Limb (tissue), 2 donors: ENCODE data around the gene CWC22.
"Not testable (repeated sequence)": the region's sequence is repeated elsewhere in the genome, so short reads cannot be mapped to it uniquely, and the experiment has no call there.

Experiments used
- DNase-seq, 2 donors: peaks; one replicate each; pipeline ENCODE4 v3.0.0-alpha.2; 2016; ENCODE audit errors: extremely low spot score in 2 of 2

The CWC22 gene

GRCh38 chr2:180003559-180003958, 3.5 kb downstream of the CWC22 start:
- no peak for DNase-seq

DNA sequence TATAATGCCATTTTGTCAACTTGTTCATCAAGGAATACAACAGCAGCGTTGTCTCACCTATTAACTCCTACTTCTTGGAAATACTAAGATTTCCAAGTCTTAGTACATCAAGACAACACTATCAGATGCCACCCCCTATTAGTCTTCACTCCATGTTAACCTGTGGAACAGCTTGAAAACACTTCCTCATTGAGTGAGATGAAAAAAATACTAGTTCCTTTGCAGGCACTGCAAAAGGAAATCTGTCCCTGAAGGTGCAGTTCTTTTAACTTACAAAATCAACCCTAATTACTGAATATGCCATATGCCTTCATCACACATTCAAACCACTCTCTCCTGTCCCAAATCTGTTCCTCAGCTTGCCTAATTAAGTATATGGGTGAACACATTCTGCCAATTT, 4.0 kb downstream of the CWC22 start:
- no peak for DNase-seq

GRCh38 chr2:180002198-180002770, 4.8 kb downstream of the CWC22 start:
- no peak for DNase-seq

- no peak for DNase-seq
Measured at GRCh38 chr2:180001726-180002125, 5.4 kb downstream of the CWC22 start.

GRCh38 chr2:180000434-180000833, 6.7 kb downstream of the CWC22 start:
- no peak for DNase-seq

DNA sequence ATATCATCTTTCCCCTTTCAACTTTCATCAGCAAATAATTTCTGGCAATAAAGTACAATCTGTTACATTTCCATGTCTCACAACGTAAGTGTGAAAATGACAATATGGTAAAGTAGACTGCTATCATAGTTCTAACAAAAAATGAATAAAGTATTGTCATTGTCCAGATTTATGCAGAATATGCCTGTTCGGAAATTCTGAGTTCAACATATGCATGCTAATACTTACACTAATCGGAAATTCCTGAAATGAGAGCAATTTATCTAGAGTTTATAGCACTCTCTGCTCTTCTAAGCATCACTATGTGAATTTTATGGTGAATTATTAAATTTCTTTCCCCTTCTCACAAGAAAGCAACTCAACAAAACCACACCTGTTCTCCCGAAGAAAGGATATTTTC, 8.1 kb downstream of the CWC22 start:
- DNase-seq: no peak

- DNase-seq: no peak
Measured at GRCh38 chr2:179995741-179996515, 11.2 kb downstream of the CWC22 start.

GRCh38 chr2:179991344-179991743, 15.8 kb downstream of the CWC22 start:
- no peak for DNase-seq

- no peak for DNase-seq
Measured at GRCh38 chr2:179990676-179991317, 16.3 kb downstream of the CWC22 start.

GRCh38 chr2:179987916-179988315, 19.2 kb downstream of the CWC22 start:
- DNase-seq: no peak

DNA sequence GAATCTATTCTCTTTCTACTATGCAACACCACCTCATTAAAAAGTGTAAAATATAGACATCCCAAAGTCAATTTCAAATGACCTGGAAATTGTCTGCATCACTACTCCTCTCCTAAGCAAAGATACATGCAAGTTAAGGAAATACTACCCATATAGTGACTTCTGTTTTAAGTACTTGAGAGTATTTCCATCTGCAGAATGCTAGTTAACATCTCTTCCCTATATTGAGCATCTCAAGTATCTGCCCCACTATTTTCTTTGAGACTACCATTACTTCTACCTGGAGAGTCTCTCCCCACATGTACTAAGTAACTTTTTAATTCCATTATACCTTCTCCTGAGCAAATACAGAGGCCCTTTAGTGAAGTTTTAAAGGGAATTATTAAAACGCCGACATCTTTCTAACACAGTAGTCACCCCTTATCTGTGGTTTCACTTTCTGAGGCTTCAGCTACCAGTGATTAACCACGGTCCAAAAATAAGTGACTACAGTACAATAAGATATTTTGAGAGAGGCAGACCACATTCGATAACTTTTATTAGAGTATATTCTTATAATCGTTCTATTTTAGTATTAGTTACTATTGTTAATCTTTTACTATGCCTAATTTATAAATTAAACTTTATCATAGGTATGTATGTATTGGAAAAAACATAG, 21.8 kb downstream of the CWC22 start:
- DNase-seq: no peak

DNA sequence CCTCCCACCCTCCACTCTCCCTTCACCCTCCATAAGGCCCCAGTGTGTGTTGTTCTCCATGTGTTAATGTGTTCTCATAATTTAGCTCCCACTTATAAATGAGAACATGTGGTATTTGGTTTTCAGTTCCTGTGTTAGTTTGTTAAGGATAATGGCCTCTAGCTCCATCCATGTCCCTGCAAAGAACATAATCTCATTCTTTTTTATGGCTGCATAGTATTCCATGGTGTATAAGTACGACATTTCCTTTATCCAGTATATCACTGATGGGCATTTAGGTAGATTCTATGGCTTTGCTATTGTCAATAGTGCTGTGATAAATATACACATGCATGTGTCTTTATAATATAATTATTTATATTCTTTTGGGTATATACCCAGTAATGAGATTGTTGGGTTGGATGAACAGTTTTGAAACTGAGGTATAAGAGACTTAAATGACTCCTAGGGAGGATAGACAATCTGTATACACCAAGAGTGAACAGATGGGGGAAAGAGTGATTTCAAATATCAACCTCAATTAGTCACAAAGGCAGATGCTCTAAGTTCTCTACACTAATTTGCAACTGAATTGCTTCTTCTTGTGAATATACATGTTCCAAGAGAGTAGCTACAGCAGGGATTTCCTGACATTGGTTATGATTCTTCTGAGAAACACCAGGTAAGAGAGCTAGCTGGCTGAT, 23.7 kb downstream of the CWC22 start:
- DNase-seq: no peak

DNA sequence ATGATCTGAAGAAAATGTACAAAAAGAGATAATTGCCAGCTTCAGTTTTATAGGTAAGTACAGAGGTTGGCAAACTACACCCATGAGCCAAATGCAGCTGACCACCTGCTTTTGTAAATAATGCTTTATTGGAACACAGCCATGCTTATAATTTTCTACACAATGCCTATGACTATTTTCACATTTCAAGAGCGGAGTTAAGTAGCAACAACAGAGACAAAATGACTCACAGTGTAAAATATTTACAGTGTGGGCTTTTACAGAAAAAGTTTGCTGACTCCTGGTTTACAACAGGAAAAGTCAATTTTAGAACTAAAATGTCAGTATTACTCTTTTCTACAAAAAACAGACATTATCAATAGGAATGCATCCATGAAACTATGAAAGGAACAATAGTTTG, 26.0 kb downstream of the CWC22 start:
- DNase-seq: no peak

DNA sequence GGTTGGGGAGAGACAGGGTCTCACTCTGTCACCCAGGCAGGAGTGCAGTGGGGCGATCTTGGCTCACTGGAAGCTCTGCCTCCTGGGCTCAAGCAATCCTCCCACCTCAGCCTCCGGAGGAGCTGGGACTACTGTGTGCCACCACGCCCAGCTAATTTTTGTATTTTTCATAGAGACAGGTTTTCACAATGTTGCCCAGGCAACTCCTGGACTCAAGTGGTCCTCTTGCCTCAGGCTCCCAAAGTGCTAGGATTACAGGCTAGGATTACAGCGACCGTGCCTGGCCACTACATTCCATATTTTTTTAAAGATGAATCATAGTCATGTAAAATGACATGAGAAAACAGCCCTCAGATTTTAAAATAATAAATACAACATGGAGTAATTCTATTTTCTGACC, 32.3 kb downstream of the CWC22 start:
- no peak for DNase-seq

DNA sequence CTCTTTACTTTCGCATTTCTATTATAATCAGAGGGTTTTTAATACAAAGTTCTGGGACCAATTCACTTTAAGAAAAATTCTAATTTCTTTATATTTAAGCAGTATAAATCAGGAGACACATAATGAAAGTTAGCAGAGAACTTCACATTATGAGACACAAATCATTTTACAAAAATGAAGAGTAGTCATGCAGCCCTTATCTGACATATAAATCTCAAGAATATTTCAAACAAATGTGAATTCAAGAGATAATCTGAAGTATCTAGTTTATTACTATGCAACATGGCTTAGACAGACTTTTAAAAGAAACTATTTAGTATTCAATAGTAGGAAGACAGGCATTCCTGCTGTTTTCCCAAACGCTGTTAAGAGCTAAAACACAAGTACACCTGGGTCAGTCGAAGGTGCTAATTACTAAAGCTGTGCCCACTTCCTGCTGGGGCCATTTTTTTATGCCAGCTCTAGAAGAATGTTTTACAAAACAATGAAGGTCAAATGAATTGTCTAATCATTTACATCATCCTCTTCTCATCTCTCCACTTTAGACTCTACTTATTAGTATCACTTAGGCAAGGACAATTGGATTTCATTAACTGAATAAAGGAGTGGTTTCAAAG, 40.2 kb downstream of the CWC22 start:
- DNase-seq: no peak

DNA sequence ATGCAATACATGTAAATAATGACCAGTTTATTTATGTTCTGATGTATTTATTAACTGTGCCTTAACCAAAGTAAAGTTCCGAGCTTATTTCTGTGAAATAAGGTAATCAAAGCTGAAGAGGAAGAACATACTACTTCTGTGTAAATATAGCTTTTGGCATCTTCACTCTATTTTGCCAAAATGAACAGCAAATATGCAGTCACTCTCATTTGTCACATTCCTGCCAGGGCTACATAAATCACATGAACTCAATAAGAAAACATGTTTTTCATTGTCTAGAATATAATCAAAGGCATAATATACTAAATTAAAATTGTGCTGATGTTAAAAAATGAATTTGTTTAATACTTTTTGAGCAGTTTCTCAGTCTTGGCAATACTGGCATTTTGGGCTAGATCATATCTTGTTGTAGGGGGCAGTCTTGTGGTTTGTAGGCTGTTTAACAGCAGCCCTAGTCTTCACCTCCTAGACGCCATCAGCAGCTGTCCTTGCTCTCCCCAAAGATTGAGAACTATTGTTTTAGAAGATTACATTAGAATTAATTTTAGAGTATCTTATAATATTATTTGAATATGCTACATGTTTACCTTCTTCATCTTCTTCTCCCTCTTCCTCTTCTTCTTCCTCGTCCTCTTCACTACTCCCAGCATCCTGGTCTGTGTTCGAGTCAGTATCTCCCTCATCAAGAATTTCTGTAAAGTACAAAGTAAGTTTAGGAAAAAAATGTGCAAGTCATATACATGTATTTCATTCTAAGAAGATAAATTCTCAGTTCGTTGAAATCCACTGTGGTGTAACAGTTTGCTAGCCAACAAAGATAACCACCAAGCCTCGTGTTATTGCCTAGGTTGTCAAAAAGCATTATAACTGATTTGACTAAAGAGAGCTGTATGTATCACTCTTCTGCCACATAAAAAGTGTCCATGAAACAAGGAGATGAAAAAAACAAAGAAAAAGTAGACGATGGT, 41.5 kb downstream of the CWC22 start:
- DNase-seq: no peak

GRCh38 chr2:179963626-179964025, 43.5 kb downstream of the CWC22 start:
- DNase-seq: no peak

DNA sequence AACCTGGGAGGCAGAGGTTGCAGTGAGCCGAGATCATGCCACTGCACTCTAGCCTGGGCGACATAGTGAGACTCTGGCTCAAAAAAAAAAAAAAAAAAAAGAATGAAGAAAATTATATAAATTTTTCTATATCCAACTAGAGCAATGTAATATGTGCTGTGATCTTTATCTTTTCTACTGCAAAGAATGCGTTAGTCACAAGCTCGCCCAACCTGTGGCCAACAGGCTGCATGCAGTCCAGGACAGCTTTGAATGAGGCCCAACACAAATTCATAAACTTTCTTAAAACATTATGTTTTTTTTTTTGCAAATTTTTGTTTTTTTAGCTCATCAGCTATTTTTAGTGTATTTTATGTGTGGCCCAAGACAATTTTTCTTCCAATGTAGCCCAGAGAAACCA, 48.8 kb downstream of the CWC22 start:
- DNase-seq: not testable (repeated sequence)

GRCh38 chr2:179954026-179954425, 53.1 kb downstream of the CWC22 start:
- DNase-seq: no peak

DNA sequence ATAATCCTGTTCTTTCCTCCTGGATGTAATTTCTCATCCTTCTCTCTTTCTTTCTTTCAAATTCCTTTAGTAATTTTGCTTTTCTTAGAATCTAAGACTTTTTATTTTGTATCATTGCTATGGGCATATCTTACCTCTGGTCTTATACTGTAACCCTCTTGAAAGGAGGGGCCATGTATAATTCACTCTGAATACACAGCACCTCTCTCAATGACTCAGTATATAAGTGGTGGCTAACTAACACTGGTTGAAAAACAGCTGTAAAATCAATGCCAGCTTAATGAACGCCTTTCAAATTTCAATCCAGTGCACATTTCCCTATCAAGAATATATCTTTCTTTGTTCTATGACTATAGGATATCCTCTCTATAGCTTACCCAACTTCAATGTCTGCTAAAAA, 53.7 kb downstream of the CWC22 start:
- DNase-seq: no peak
